Daoy (cell line): ENCODE measurements around the gene VTI1B. TPM values are rescaled to one million over a fixed set of nuclear protein-coding genes. Genes with fewer than 3 reads are reported as not detected.

ENCODE experiments used
- DNase-seq: peaks from one replicate; pipeline ENCODE4 v3.0.0-alpha.2; 2015; ENCODE audit warnings: low read depth
- total RNA-seq: library from RNA; depleted of rRNA; stranded (reverse); fragments of >200 nt; shearing (Covaris generic); gene quantifications from 2 replicates; pipeline ENCODE4 v1.2.3, GENCODE V29; 2014

Gene VTI1B
- total RNA-seq, 1 experiment from 2014 or later, result 52.6 TPM

- DNase-seq, result no peak
Measured at GRCh38 chr14:67679006-67679405, 4.6 kb upstream of the VTI1B start.

- DNase-seq, result no peak
Measured at GRCh38 chr14:67675219-67675582, 769 bp upstream of the VTI1B start.

GRCh38 chr14:67674139-67674479 is 323 bp downstream of the VTI1B start:
- peak; percentile 83 for DNase-seq

GRCh38 chr14:67673451-67673850 is 981 bp downstream of the VTI1B start:
- no peak for DNase-seq

- no peak for DNase-seq
Measured at GRCh38 chr14:67668559-67668958, 5.9 kb downstream of the VTI1B start.

GRCh38 chr14:67666750-67667449 is 7.5 kb downstream of the VTI1B start:
- peak; percentile 46 for DNase-seq

- DNase-seq, result no peak
Measured at GRCh38 chr14:67665868-67666267, 8.6 kb downstream of the VTI1B start.

- DNase-seq, result no peak
Measured at GRCh38 chr14:67663633-67664032, 10.8 kb downstream of the VTI1B start.

GRCh38 chr14:67653651-67654280 is 20.7 kb downstream of the VTI1B start:
- DNase-seq, result no peak

GRCh38 chr14:67652189-67652588 is 22.2 kb downstream of the VTI1B start:
- DNase-seq, result no peak

- DNase-seq, result no peak
Measured at GRCh38 chr14:67650694-67651093, 23.7 kb downstream of the VTI1B start.

- DNase-seq, result no peak
Measured at GRCh38 chr14:67650151-67650550, 24.3 kb downstream of the VTI1B start.

GRCh38 chr14:67646131-67646530 is 28.3 kb downstream of the VTI1B start:
- no peak for DNase-seq

- no peak for DNase-seq
Measured at GRCh38 chr14:67645414-67645813, 29.0 kb downstream of the VTI1B start.

- no peak for DNase-seq
Measured at GRCh38 chr14:67644428-67644827, 30.0 kb downstream of the VTI1B start.

GRCh38 chr14:67643713-67644112 is 30.7 kb downstream of the VTI1B start:
- DNase-seq, result no peak

- DNase-seq, result no peak
Measured at GRCh38 chr14:67641902-67642749, 32.3 kb downstream of the VTI1B start.

- DNase-seq, result no peak
Measured at GRCh38 chr14:67641480-67641879, 33.0 kb downstream of the VTI1B start.

GRCh38 chr14:67638642-67639041 is 35.8 kb downstream of the VTI1B start:
- DNase-seq, result no peak

- no peak for DNase-seq
Measured at GRCh38 chr14:67636361-67636919, 38.0 kb downstream of the VTI1B start.

GRCh38 chr14:67633451-67634147 is 40.8 kb downstream of the VTI1B start:
- DNase-seq, result no peak

- DNase-seq, result no peak
Measured at GRCh38 chr14:67630938-67631337, 43.5 kb downstream of the VTI1B start.
